Stimulated activated CD4-positive, alpha-beta T cell treated with anti-CD3 and anti-CD28 coated beads, Interleukin-1b, Interleukin-23, amount 100 ng/mL, for 4 hours (primary cell): ENCODE measurements around the gene IGF2R.

ENCODE experiments used
- DNase-seq, 2 donors: peaks; one replicate each; pipeline ENCODE4 v3.0.0-alpha.2; 2020; ENCODE audit warnings: low read depth in 2 of 2

IGF2R gene

DNA sequence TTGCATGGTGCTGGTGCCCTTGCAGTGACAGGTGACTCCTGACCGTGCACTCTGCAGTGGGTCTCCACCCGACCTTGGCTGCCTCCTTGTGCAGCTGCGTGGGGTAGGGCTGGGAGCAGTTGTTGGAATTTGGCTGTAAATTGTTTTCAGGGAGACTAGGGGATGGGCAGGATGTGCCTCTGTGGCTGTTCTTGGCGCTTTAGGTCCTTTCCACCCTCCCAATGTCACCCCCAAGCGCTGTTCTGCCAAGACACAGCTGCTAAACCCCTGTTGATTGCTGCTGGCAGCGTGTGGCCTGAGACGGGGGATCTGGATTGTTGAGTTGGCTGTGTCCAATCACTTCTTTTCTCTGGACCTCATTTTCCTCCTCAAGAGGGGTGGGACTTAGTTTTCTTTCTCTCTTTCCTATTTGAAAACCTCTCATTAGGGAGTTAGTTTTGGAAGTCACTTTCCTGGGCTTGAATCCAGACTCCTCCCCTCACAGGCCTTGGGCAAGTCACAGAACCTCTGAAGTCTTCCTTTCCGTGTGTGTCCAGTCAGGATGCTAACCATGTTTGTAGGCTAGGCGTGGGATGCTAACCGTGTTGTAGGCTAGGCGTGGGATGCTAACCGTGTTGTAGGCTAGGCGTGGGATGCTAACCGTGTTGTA is 8.5 kb downstream of the IGF2R start:
- DNase-seq: no peak

DNA sequence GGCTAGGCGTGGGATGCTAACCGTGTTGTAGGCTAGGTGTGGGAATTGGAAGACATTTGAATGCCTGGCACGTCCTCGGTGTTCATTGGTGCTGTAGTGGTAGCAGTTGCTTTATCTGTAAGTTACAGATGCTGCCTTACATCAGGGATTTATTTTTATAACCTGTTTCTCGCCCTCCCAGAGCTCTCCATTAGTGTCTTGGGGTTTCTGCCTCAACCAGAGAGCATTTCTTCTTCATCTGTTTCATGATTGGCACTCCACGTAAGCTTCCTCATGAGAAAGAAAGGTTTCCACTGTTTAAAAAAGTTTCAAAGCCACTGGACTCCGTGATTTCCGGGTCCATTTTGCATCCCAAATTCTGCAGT is 9.0 kb downstream of the IGF2R start:
- DNase-seq: no peak

- DNase-seq: no peak
These were observed 9.6 kb downstream of the IGF2R start for GRCh38 chr6:159978291-159979135.

GRCh38 chr6:159979136-159979874 is 10.4 kb downstream of the IGF2R start:
- DNase-seq: peak; percentile 43 to 62

DNA sequence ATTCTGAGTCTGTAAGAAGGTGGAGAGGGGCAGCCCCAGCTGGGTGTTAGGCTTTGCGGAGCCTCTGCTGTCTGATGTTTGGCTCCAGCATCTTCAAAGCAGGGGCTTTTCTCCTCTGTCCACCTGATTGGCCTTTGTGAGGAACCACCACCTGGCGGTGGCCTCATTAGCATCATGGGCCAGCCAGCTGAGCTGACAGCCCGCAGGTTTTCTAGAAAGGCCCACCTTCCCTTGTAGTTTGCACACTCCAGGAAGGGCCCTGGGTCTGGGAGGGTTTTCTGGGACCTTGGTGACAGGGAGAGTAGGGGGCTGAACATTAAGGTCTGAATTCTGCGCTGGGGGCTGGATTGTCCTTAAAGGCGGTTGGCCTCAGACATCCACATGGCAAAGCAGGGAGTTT is 11.6 kb downstream of the IGF2R start:
- no peak for DNase-seq

DNA sequence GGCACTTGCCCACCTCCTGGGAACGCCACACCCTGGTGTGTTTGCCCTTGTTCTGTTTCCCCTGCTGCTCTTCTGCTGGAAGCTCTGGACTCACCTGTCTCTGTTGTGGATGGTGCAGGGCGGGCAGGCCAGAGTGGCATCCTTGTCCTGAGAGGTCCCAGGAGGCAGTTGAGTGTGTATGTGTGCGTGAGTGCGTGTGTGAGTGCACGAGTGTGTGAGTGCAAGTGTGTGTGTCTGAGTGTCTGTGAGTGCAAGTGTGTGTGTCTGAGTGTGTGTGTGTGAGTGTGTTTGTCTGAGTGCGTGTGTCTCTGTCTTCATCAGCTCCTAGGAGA is 12.2 kb downstream of the IGF2R start:
- no peak for DNase-seq

- peak in 1 of 2 donors; percentile 27 for DNase-seq
These were observed 12.7 kb downstream of the IGF2R start for GRCh38 chr6:159981403-159982245.

GRCh38 chr6:159982731-159983506 is 14.0 kb downstream of the IGF2R start:
- DNase-seq: no peak

GRCh38 chr6:159983641-159984080 is 14.8 kb downstream of the IGF2R start:
- no peak for DNase-seq

- no peak for DNase-seq
These were observed 15.4 kb downstream of the IGF2R start for GRCh38 chr6:159984268-159984786.

DNA sequence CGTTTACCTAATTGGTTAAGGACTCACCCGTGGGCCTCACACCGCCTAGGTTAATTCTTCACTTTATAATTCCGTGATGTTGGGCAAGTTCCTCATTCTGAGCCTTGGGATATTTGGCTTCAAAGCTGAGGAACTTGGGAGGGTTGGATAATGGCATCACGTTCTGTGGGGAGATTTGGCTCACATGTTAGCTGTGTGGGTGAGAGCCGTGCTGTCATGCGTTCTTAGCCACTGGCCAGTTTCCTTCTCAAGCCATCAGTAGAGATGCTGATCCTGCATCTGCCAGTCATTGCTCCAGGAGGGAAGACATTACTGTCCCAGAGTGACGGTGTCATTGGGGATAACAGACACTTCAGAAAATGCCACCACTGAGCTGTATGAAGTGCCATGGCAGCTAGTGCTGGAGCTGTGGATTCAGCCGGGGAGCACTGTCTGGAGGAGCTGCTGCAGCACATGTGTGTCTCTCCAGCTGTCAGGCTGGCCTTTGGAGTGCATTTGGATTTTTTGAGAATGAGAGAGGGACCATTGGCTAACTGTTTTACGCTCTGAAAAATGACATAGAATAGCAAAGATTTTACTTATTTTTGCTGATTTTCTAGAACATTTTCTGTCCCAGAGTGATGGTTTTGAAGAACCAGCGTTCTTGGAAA is 16.5 kb downstream of the IGF2R start:
- DNase-seq: no peak

DNA sequence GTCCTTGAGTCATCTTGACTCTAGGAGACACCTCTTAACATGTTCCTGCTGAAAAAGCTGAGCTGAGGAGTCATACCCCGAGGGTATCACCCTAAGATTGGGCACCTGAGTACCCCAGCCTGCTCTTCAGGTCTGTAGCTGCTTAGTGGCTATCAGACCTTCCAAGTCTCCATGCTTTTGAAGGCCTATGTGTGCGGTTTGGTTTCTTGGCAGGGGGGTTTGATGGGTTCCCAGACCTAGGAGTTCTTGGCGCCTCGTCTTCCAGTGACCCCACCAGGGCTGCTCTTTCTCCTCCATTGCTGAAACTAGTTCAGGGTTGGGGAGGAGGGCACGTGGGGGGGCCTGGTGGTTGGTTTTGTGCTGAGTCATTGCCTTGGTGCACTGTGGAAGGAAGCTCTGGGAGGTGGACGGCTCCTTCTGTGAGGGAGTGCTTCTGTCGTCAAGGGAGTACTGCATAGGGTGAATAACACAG is 20.1 kb downstream of the IGF2R start:
- no peak for DNase-seq

DNA sequence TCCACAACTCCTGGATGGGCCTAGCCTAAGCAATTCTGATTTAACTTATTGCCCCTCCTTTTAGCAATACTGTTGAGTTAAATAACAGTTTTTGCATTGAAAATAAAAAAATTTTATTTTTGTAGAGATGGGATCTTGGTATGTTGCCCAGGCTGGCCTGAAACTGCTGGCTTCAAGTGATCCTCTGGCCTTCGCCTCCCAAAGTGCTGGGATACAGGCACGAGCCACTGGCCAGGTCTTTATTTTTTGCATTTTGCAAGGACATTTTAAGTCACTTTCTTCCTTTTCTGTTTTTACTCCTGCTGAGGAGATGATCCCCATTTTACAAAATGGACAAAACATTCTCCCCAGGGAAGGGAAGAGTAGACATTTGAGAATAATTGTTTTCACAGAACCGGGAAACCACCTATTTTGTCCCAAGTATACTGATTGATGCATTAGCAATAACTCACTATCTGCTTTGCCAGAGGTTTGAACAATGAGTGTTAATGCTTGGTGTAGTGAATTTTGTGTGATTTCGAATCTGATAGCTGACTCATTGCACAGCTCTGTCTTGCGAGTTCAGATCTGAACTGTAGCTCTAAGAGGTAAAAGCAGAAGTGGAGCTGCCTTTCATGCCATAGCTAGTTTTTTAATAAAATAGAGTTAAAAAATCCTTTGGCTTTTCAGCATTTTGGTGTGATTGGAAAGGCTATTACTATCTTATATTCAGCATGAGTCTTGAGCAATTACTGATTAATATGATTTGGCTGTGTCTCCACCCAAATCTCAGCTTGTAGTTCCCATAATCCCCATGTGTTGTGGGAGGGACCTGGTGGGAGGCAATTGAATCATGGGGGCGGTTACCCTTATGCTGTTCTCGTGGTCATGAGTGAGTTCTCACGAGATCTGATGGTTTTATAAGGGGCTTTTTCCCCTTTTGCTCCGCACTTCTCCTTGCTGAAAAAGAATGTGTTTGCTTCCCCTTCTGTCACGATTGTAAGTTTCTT is 20.9 kb downstream of the IGF2R start:
- no peak for DNase-seq

DNA sequence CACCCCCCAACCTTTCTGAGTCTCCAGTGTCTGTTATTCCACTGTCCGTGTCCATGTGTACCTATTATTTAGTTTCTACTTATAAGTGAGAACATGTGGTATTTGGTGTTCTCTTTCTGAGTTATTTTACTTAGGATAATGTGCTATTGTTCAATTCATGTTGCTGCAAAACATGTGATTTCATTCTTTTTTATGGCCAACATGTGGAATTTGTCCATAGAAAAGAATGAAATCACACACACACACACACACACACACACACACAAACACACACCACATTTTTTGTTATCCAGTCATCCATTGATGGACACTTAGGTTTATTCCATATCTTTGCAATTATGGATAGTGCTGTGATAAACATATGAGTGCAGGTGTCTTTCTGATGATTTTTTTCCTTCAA is 23.5 kb downstream of the IGF2R start:
- DNase-seq: no peak

- DNase-seq: no peak
These were observed 26.5 kb downstream of the IGF2R start for GRCh38 chr6:159995405-159995804.

- no peak for DNase-seq
These were observed 27.3 kb downstream of the IGF2R start for GRCh38 chr6:159996087-159996622.

DNA sequence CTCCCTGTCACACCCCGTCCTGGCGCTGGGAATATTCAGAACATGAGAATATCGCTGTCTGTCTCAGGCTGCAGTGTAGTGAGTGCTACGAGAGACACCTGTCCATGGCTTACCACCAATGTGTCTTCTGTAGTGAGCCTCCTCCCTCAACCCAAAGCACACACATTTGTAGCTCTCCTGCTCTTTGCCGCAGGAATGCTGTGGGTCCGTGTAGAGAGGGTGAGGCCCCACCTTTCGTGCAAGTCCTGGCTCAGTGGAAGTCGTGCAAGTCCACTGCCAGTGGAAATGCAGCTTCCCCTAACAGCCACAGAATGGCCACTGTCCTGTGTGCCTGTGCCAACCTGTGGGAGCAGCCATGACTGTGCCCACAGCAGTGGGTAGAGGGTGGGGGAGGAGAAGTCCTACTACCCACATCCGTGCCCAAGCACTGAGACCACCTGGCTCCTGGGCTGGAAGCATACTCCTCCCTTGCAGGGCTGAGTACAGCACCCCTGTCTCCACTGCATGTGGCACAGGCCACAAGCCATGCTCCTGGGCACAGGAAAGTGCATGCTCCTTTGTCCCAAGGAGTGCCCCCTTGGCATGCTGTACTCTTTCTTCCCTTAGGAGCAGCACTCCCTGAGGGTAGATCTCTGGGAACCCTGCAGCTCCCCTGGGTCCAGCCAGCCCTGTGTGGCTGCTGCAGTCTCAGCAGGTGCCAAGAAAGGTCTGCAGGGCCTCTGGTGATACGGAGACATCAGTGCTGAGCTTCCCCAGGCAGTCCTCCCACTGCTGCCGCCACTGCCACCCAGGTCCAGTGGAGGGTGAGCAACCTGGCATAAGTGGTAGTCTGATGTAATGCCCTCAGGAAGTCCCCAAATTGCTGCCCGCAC is 28.0 kb downstream of the IGF2R start:
- no peak for DNase-seq
